A673 (cell line): ENCODE data around the gene CCDC141.

Experiments used
- EZH2 ChIP-seq: fragments of 200-600 bp; sonication (generic); IDR thresholded peaks from 2 replicates; pipeline ENCODE4 v1.6.1; 2017; ENCODE audit warnings: borderline replicate concordance, low read depth, mild to moderate bottlenecking, mixed read lengths, antibody characterized with exemption, low read length; ENCODE audit not compliant: poor library complexity, severe bottlenecking
- TF ChIP-seq, protein P1 (sequence below): fragments of 300-800, 200-600 bp; sonication (generic); conservative IDR thresholded peaks from 2 replicates; pipeline ENCODE4 v1.5.1; 2017; ENCODE audit warnings: low read depth, mild to moderate bottlenecking, antibody characterized with exemption, low read length, moderate library complexity, mixed read lengths

DNA sequence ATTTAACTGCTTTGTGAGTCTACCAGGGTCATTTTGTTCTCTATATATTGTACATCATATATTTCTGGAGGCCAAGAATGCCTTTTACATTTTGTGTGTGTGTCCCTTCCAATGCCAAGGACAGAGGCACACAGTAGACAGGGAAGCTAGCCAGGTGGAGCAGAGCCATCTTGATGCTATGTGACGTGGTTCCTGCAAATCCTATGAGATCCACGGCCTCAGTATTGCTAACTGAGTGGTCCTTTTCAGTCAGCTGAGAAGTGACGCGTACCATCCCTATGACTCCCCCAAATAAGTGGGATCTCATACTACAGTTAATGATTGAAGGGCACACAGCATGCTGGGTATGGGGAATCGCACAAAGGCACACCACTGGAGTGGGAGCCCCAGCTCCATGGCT is 27.3 kb downstream of the CCDC141 start:
- TF ChIP-seq, protein P1, sequence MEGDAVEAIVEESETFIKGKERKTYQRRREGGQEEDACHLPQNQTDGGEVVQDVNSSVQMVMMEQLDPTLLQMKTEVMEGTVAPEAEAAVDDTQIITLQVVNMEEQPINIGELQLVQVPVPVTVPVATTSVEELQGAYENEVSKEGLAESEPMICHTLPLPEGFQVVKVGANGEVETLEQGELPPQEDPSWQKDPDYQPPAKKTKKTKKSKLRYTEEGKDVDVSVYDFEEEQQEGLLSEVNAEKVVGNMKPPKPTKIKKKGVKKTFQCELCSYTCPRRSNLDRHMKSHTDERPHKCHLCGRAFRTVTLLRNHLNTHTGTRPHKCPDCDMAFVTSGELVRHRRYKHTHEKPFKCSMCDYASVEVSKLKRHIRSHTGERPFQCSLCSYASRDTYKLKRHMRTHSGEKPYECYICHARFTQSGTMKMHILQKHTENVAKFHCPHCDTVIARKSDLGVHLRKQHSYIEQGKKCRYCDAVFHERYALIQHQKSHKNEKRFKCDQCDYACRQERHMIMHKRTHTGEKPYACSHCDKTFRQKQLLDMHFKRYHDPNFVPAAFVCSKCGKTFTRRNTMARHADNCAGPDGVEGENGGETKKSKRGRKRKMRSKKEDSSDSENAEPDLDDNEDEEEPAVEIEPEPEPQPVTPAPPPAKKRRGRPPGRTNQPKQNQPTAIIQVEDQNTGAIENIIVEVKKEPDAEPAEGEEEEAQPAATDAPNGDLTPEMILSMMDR: no peak
- TF ChIP-seq EZH2: no peak
